NCI-H1930 (cell line): ENCODE results near the gene SGMS1.

Source experiments
- DNase-seq, 2 experiments: peaks; one replicate each; lab custom pipeline; 2025; lab: John Stamatoyannopoulos, UW

SGMS1 gene

DNA sequence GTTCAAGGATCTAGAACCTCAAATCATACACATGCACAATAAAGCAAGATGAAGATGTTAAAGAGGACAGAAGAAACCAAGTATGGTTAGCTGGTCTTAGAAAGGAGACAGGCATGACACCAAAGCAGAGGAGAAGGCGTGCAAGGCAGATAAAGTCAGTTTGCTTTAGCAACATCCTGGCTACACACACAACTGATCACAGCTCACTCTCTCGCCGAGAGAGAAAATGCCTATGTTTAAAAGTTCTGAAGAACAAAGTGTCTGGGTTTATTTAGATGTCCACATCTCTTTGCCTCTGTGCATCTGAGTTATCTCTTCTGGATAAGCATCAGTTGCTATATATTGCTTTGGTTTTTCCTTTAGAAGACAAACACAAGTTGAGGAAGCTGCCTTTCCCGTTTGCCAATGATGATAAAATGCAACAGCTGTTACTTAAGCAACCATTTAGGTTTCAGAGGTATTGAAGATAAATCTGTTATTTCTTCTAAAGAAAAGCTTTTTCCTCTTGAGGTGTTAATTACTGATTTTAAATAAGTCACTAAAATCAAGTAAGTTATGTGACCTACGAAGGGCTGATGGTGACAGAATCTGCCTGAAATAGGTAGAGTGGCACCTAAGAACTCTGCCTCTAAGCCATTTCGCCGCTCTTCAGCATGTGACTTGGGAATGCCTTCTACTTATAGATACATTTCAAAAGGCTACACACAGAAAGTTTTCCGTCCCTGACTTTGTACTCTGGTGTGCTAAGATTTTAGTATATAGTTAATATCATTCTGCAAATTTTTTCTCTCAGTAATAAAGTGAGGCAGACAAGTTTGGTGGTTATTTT lies 226.2 kb downstream of the SGMS1 start:
- no peak for DNase-seq

DNA sequence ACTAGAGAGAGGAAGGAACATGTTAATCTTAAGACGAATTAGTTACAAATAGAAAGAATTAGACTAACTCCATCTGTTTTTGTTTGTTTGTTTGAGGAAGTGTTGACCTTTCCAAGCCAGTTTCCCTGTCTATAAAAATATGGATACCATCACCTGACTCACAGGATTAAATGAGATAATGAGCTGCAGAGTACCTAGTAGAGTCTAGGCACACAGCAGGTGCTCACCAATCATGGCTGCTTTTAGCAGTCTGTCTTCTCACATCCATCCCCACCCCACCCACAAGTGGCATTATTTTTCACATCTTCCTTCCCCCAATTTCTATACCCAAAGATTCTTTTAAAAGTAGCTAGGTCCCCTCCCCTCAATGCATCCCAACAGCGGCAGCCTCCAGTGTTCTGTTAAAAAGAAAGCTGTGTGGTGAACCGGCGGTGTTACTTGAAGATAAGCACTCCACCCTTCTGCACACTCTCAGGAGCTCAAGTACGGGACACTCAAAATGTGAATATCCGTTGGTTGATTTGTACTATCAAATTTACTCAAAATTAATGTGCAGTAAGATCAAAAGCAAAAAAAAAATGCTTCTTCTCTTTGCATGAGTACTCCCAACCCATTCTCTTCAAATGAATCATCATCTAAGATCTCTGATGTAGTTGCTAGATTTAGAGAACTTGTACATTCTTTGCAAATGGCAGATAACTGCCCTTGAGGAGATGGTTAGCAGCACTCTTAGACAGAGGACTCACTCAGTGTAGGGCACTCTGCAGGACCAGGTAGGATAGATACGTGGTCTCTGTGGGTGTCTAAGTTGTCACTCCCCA lies 227.1 kb downstream of the SGMS1 start:
- no peak for DNase-seq

DNA sequence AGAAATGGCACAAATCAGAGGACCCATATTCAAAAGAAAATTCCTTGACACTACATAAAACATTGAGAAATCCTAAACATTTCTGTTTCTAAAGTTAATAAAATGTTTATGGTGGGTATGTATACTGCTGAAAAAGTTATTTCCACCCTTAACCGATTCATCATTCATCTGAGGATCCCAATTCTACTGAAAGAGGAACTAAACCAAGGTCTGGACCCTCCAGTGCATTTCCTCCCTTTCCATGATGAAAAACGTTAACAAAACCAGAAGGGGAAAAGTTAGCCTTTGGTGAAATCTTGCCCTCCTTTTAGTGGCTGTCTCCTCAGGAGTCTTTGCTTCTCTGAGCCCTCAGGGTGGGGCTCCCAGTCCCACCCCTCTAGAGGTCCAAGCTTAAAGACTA lies 227.9 kb downstream of the SGMS1 start:
- no peak for DNase-seq

DNA sequence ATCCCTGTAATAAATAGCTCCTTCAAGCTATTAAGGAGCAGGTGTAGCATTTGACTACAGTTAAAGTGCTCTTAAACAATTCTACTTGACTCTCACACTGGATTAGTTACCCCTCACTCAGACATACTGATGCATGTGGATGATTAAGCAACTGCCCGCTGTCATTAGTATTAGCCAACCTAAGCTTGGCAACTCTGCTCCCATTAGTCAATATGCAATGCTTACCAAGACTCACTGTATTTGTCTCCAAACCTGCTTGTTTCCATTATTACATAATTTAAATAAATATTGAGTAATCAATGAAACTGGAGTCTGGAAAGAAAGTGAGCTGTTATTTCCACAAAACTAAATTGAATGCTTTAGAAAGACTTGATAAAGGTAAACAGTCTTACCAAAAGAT lies 228.5 kb downstream of the SGMS1 start:
- DNase-seq = no peak

DNA sequence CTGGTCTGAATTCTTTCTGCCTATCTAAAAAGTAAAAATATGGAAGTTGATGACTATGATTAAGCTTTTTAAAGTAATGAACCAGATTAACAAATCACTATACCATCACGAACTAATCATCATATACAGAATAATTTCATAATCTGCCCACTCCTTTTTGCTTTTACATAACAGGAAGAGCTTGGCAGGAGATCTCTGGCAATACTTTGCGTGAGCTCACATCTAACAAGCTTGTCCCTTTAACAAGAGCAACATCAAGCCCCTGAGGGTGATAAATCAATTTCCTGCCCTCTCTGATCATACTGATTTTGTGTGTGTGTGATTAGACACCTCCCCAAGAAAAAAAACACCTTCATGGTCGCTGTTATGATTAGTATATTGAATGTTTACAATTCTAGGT lies 228.9 kb downstream of the SGMS1 start:
- no peak for DNase-seq

DNA sequence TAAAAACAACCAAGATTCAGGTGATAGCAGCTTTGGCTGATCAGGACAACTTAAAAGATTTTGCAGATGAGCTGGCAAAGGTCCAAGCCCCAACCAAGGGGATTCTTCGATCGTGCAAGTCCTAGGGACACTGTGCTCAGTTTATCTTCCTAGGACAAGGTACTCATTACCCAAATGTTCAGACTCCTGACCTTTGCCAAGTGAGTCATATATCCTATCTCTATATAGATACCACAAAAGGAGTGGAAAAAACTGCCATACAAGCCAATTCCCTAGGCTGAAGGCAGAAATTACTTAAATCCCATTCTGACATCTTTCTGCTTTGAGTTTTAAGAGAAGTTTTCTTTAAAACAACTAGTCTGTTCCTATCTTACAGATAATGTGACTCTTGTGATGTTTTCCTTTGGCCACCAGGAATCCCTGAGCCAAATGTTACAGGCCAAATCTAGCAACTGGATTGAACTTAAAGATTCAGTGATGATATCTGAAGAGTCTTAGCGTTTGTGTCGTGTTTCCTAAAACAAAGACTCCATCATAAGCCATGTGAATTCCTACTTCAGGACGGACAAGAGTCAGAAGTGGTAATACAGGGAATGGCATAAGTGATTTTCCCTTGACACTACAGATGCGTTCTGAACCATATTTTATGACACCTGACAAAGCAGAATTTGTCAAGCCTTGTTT lies 229.8 kb downstream of the SGMS1 start:
- no peak for DNase-seq

DNA sequence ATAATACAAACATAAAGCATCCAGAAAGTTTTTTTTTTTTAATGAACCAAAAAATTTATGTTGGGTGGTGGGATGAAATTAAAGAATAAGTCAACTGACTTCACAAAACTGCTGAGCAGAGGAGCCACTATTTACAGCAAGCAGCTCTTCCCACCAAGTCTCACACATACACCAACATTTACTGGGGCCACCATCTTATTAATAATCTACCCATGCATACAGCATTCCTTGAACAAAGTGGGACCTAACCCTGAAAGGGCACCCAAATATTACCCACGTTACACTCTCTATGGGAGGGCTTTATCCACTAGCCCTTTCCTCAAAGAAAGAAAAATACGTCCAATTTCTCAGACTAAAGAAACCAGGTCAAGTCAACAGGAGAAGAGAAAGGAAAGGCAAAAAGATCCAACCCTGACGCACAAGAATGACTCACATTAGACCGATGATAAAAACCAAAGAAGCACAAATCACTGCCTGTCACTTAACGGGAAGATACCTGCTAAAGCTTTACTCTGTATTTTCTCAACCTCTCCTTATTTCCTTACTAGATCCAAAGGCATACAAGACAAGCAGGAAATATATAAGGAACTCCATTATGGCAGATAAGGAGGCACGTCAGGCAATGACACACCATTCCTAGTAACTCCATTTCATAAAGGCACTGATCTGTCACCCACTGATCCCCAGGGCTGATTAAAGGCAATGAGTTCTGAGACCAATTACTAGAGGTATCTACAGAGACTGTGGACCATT lies 230.6 kb downstream of the SGMS1 start:
- no peak for DNase-seq

DNA sequence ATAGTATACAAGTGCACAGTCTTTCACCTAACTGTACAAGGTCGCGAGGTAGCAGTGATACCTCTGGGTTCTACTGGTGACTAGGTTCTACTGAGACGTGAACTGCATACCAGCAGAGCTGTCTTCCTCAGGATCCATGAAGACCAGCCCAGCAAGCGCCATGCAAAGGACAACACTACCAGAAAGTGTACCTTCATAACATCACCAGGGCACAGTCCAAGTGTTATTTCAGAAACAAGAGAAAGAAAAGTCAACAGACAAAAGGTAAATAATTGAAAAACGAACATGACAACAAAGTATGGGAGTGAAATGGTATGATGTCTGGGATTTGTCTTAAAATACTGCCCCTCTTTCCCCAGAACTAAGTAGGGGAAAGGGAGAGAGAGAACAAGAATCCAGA lies 231.3 kb downstream of the SGMS1 start:
- DNase-seq = no peak

DNA sequence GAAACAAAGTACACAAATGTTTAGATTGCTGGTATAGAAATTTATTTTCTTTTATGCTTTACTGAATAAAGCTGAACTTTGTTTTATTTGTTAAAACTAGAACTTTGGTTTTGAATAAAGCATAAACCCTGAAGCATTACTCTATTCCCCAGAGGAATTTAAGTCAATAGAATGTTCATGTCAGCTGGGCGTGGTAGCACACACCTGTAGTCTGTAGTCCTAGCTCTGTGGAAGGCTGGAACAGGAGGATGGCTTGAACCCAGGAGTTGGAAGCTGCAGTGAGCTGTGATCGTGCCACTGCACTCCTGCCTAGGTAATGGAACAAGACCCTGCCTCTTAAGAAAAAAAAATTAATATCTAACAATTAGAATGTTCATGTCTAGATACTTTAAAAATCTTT lies 233.5 kb downstream of the SGMS1 start:
- DNase-seq = no peak

DNA sequence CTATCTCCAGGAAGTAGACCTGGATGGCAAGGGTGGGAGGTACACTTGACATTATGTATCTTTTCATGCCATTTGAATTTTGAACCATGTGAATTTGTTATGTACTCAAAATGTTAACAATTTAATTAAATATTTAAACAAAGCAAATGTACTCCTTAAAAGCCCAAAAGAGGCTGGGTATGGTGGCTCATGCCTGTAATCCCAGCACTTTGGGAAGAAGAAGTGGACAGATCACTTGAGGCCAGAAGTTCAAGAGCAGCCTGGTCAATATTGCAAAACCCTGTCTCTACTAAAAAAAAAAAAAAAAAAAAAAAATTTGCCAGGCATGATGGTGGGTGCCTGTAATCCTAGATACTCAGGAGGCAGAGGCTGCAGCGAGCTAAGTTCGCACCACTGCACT lies 235.6 kb downstream of the SGMS1 start:
- DNase-seq = no peak

DNA sequence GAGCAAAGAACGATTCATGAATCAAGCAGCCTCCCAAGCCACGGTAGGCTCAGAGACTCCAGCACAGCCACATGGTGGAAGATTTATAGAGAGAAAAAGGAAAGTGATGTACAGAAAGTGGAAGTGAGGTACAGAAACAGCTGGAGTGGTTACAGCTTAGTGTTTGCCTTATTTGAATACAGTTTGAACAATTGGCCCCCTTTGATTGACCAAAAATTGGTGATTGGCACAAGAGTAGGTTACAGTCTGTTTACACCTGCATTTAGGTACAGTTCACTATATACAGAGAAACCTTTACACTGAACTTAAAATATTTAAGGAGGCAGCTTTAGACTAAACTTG lies 236.1 kb downstream of the SGMS1 start:
- no peak for DNase-seq

DNA sequence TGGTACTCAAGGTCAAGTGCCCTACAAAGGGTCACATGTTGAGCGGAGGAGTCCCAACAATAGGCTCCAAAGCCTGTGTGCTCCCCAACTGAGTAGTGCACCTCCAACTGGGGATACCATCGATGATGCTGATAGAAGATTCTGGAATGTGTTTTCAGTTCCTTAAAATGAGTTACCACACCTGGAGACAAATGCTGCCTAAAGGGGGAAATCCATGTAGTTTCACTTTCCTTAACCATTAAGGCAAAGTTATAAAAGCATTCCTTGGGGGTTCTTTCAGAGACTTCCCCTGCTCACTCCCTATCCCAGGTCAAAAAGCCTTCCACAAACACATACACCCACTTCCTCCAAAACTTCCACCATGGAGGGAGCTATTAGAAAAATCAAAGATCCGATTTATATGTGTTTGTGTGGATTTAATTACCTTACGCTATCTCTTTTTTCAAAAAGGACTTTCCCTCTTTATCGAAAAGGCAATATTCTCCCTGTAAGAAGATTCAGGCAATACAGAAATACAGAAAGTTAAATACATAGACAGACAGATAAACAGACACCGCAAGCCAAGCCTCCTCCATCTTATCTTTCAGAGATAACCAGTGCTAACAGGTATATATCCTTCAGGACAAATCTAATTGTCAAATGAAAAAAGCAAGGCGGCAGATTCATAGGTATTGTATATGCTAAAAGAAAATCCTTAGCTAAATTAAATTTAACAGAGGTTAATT lies 236.6 kb downstream of the SGMS1 start:
- DNase-seq = no peak

DNA sequence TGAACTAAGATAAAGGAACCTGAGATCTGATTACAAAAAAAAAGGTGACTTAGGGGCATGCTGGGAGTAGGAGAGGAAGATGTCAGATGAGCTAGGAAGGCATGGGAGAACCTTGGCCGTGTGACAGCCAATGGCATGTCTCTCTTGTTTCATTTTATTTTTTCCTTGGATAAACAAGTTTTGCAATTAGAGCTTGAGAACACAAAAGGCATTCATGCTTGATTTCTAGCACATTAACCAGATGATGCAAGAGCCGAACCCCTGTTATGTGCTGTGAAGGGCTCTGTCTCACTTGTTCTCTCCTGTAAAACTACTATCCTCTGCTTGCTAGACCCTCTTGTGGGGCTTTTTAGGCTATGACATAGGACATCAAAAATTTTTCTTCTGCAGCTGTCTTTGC lies 238.1 kb downstream of the SGMS1 start:
- no peak for DNase-seq

DNA sequence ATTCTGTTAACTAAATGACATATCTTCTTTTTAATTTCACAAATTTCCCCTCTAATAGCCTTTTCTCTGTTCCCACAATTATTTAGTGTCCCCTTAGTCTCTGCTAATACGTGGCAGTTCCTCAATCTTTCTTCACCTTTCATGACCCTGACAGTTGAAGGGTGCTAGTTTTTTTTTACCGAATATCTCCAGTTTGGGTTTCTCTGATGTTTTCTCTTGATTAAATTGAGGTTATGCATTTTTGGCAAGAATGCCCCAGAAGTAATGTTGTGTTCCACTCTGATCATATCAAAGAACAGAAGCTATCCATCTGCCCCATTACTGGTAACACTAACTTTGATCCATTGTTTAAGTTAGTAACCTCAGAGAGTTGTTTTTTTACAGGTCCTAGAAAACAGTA lies 238.9 kb downstream of the SGMS1 start:
- no peak for DNase-seq

DNA sequence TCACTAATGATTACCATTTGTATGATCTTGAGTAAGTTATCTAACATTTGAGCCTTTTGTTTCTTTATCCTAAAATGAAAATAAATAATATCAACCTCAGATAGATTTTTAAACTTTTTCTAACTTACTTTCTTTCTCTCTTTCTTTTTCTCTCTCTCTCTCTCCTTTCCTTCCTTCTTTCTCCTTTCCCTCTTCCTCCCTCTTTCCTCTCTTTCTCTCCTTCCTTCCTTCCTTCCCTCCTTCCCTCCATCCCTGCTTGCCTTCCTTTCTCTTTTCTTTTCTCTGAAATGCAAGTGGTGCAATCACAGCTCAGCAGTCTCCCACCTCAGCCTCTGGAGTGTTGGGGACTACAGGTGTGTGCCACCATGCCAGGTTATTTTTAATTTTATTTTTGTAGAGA lies 239.5 kb downstream of the SGMS1 start:
- DNase-seq = no peak

DNA sequence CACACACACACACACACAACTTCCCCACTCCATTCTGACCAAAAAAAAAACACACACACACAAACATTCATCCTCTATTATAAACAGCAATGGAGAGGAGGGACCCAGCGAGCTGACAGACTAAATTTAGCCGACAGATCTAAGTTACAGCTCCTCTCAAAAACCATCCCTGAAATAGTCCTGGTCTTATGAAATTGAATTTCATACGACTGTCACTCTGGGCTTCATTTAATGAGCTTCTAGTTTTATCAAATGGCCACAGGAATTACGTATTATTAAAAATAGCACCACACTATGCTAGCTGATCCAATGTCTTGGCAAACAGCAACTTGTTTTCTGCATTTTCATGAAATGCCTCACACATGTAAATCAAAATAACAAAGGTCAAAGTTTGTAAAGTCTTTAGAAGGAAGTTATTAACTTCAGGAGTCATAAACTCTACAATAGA lies 241.2 kb downstream of the SGMS1 start:
- DNase-seq = no peak

DNA sequence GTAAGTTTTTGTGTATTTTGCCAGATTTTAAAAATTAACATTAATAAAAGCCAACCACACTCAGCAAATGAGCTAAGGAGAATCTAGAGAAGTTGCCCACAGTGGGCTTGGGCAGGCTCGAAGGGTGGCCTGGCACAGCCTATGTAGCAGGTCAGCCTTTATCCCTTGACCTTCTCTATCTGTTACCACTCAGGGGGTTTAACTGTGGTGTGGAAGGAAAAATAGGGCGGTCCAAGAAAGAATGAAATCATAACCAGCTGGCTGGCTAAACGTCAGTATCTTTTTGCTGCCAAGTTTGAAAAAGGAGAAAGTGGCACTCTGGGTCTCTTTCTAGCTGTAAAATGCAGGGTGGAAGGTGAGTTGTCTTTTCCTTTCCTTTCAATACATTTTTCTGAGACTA lies 242.1 kb downstream of the SGMS1 start:
- DNase-seq = no peak

DNA sequence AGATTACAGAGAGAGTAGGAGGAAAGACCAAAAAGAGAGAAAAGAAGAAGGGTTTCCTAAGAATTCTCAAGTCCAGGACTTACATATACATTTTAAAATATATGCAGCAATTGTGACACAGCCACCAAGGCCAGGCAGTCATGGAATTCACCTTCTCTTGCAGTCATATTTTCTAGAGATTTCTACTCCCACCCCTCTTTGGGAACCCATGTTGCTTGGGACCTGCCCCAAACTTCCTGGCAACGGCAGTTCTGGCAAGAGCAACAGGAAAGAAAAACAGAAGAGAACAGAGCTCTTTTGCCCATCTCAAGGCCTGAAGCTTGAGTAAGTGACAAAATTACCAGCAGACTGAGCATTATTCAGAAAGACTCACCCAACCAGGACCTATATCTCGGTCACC lies 244.1 kb downstream of the SGMS1 start:
- DNase-seq = no peak

DNA sequence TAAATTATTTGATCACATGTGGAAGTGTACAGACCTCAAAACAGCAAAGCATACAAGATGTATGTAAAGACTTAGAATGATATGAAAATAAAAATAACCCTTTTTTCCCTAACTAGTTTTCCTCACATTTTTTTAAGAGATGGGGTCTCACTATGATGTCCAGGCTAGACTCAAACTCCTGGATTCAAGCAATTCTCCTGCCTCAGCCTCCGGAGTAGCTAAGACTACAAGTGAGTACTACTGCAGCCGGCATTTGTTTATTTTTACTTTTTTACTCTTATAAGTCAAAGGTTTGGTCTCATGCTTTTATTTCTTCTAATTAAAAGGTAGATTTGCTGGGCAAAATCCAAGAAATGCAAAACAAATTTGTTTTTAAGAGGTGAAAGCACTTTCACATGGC lies 248.0 kb downstream of the SGMS1 start:
- DNase-seq = no peak

DNA sequence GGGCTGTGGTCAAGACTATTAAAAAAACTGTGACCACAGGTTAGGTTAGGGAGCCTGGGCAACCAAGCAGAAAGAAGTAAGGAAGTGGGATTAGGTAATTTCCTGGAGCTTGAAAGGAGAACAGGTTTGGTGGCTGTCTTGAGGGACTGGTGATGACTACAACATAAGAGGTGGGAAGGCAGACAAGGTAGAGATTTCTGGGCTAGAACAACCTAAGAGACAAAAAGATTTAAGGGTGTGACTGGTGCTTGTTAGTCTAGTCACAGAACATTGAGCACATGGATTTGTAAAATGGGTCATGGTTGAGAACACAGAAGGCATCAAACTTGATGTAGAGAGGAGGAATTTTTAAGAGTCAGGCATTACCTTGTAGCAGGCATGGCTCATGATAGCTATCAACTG lies 248.7 kb downstream of the SGMS1 start:
- DNase-seq = no peak

DNA sequence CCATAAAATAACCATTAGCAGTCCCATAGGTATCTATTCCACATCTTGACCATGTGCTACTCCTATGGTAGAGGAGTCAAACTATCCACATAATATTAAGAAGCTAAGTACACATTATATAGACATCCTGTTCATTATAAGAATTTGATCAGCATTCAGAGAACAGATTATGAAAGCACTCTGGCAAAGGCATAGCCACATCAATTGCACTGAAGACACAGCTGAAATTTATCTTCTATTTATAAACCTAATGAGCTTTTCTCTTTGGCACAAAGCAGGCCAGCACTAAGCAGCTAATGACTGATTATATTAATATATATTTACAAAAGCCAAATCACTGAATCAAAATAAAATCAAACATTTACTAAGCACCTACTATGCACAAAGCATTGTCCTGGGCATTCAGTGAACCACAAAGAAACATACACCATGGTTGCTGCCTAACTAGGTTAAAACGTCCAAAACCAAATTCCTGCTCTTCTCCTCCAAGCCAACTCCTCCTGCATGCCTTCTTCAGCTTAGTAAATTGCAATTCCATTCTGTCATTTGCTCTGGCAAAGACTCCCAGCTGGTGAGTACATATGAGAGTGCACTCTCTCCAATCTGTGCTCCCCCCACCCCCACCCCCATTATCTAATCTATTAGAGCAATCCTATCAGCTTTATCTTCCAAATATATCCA lies 249.8 kb downstream of the SGMS1 start:
- no peak for DNase-seq
